ENCODE measurements around the gene SIRPA. TPM values are rescaled to one million over a fixed set of nuclear protein-coding genes. Genes with fewer than 3 reads are reported as not detected.

The SIRPA gene
- 7.5 TPM for total RNA-seq (ENCODE audit: insufficient read depth, low replicate concordance)

DNA sequence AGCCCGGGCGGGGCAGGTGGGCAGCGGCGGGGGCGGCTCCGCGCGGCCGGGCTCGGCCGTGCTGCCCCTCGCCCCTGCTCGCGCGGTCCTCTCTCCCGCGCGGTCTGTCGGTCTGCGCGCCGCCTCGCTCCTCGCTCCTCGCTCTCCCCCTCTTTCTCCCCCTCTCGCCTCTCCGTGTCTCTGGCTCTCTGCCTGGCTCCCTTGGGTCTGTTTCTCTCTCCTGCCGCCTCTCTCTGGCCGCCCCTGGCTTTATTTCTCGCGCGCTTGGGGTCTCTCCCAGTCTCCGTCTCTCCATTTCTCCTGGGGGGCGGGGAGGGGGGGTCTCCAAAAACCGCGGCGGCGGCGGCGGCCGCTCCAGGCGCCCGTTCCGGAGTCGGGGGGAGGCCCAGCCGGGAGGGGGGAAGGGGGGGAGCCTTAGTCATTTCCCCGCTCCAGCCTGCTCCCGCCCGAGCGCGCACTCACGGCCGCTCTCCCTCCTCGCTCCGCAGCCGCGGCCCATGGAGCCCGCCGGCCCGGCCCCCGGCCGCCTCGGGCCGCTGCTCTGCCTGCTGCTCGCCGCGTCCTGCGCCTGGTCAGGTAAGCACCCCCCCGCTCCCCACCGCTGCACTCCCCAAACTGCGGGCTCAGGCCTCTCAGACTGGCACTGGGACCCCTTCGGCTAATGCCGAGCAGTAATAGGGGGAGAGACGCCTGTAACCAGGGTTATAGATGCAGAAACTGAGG is at the start of gene SIRPA:
Gene SIRPA (plus strand): TSS at position 457 of the 723 bp plus-strand sequence. CDS start 41 bp downstream, at position 498.
- peak; percentile 80 for DNase-seq (ENCODE audit: low spot score)

DNA sequence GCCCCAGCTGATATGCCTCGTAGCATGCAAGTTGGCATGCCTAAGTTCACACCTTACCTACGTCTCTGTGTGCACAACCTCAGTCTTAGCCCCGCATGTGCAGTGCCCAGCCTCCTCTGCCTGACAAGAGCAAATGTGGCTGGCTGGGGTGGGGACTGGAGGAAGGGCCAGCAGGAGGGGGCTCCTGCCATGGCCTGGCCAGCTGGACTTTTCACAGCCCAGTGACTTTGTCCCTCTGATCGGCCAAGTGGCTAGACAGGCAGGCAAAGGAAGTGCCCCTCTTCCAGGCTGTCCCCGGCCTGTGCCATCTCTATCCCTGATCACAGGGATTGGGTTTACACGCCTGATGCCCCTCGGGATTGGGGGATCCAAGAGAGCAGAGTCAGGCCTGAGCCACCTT is 49.5 kb upstream of the SIRPA start:
- DNase-seq (ENCODE audit: low spot score): no peak

DNA sequence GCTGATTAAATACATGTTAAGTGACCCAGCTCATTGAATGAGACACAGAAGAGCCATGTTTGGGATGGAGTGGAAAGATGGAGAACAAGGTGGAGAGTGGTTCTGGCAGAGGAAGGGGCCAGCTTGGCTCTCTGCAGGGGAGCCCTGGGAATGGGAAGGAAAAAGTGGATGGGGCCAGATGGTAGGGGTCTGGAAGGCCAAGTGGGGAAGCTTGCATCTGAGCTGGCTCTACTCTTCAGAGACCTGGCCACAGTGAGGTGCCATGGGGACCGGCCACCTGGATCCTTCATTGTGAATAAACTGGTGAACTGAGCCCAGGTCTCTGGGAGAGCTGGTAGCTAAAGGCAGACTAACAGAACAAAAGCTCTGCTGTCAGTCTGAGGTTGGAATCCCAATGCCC is 48.9 kb upstream of the SIRPA start:
- no peak for DNase-seq (ENCODE audit: low spot score)

DNA sequence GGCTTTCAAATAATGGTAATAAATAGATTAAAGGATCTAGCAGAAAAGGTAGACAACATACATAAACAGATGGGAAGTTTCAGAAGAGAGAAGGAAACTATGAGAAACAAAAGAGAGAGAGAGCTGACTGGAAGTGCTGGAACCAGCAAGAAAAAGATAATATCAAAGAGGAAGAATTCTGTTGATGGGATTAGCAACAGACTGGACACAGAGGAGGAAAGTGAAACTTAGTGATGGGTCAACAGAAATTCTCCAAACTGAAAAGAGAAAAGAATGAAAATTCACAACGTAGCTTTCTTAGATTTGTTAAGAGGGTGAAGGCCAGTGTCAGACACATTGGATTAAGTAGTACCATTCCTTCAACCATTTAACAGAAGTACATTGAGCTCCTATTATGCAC is 48.3 kb upstream of the SIRPA start:
- DNase-seq (ENCODE audit: low spot score): no peak

DNA sequence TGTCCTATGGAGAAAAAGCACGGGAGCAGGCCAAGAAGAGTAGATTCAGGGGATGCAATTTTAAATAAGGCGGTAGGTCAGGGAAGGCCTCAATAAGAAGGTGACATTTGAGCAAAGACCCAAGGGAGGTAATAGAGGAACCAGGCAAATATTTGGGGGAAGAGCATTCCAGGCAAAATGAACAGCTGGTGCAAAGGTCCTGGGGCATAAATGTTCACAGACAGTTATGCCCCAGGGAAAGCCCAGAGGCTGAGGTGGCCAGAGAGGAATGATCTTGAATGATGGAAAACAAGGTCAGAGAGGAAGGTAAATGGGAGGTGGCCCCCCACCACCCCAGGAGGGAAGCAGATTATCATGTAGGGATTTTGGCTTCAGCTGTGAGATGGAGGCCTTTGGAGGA is 47.4 kb upstream of the SIRPA start:
- DNase-seq (ENCODE audit: low spot score): no peak

DNA sequence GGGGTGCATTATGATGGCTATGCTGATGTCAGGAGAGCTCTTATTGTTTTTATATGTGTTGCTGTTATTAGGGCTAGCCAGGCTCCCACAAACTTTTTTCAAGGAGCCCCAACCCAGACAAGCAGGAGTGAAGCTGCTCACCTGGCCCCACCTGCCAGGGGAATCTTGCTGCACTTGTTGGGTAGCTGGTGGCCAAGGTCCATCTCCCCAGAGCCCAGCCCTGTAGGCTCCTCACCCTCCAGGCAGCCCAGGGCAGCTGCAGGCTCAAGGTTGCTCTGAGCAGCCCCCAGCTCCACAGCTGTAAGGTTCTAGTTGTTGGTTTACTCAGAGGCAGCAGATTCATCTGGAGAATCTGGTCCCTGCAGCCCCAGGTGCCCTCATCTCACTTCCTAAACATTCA is 46.8 kb upstream of the SIRPA start:
- no peak for DNase-seq (ENCODE audit: low spot score)

DNA sequence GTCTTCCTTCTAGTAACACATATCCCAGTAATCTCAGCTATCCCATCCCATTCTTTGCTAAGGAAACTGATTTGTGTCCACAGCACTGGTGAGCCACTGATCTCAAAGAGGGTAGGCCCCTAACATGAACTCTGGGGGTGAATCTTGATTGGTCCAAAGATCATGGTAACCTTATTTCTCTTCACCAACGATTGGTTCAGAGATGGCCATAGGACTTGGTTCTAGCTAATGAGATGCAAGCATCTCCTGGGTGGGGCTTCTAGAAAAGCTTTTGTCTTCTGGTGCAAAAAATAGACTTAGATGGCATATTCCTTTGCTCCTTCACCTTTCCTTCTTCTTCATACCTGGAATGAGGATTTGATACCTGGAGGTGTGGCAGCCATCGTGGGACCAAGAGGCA is 43.8 kb upstream of the SIRPA start:
- no peak for DNase-seq (ENCODE audit: low spot score)

DNA sequence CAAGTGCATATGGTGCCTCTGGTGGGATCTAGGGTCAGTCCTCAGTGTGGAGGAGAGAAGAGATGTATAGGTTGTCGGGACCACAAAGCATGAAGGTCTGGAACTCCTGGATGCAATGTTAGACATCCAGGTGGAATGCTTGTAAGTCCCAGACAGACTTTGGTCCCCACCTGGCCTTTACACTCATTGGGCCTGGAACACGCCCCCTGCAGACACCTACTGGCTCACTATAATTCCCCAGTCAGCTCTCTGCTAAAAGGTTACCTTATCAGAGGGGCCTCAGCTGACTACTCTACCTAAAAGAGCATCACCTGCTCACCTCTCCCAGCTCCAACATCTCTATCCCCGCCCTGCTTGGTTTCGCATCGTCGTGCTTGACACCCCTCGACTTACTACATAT is 41.7 kb upstream of the SIRPA start:
- DNase-seq (ENCODE audit: low spot score): no peak

DNA sequence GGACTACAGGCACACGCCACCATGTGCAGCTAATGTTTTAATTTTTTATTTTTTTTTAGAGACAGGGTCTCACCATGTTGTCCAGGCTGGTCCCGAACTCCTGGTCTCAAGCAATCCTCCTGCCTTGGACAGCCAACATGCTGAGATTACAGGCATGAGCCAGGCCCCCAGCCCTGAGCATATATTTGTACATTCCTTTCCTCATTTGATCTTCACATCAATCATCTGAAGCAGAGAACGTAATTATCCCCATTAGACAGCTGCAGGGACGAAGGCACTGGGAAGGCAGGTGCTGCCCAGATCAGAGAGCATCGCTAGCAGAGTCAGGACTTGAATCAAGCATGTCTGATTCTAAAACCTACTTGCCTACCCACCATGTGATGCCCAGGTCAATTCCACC is 41.0 kb upstream of the SIRPA start:
- no peak for DNase-seq (ENCODE audit: low spot score)

DNA sequence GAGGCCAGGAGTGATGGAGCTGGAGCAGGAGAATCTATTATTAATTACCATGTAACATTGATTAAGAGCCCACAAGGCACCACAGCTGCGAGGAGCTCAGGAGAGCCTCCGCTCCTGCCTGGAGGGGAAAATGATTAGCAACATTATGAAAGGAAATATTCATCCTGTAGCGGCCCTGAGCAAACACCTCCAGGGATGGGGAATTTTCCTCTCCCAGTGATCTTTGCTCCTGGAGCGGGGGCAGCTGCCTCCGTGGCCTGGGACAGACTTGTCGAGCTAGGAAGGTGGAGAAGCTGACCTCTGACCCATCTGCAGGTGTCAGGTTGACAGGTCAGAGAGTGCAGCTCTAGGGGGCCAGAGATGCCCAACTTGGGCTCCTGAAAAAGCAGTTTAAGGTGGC is 40.1 kb upstream of the SIRPA start:
- no peak for DNase-seq (ENCODE audit: low spot score)

DNA sequence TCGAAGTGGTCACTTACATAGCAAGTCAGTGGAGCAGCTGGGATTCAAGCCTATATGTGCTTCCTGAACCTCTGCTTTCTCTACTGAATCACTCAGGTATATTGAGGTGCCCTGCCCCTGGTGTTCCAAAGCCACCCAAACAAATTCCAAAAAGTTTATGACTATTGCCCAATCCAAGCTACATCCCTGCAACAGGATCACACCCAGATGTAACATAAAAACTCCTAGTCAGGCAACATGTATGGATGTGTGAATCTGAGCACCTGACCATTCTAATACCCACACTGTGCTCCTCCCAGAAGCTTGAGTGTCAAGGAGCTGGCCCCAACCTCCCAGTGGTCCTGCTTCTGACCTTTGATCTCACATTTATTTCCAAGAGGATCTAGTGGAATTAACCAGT is 39.5 kb upstream of the SIRPA start:
- DNase-seq (ENCODE audit: low spot score): no peak

DNA sequence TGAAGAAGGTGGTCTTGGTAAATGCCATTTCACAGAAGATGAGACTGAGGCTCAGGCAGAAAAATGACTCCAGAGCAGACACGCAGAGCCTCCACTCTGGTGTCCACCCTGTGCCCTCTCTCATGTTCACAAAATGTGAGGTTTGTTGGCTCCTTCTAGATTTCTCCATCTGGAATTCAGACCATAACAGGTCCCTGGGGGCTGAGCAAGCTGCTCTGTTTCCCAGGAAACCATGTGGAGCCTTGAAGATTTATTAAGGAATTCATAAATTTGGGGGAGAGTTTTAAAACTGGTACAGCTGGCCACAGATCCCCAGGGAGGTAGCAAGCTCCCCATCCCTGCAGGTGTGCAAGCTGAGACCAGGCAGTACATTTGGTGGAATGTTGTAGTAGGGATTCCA is 38.8 kb upstream of the SIRPA start:
- no peak for DNase-seq (ENCODE audit: low spot score)

DNA sequence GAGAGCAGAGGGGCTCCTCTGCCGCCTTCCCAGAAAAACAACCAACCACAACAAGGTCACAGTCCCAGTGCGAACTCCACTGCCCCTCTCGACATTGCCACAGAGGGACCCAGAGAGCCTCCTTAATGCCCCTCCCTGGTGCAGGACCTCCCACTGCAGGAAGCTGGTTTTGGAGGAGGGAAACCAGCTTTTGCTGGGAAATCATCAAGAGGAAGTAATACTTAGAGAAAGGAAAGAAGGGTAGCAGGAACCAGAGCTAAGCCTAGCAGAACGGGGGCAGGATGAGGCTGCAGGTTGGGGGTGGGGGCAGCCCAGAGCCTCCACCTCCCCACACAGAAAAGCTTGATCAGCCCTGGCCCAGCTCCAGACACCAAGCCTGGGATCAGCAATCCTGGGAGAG is 37.7 kb upstream of the SIRPA start:
- no peak for DNase-seq (ENCODE audit: low spot score)

DNA sequence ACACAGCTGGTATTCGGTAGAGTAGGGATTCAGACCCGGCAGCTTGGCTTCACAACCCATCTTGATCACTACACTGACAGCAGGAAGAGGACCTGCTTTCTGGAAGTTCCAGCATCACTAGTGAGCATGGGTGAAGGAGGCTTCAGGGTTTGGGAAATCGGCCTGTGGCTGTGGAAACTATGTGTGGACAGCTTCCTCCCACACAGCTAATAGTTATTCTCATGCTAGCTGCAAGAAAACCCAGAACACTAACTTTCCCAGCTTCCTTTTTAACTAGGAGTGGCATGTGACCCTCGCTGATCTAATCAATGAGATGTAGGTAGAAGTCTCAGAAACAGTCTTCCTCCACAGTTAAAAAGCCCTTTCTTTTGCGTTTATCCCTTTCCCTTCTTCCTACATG is 36.3 kb upstream of the SIRPA start:
- DNase-seq (ENCODE audit: low spot score): no peak

DNA sequence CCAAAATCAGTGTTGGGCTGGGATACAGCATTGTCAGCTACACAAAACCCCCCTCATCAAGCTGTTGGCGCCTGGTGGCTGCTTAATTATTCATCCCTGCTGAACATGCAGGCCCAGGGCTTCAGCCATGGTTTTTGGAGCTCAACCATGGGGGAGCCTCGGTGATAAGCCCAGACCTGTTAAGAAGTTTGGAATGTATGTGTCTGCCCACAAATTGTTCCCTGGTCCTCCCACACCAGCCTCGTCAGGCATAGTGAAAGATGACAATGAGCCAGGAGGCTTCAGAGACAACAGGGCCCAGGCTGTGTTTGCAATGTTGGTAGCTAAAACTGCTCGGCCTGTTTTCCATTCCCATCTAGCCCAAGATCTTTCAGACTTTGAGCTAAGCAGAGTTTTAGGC is 34.8 kb upstream of the SIRPA start:
- no peak for DNase-seq (ENCODE audit: low spot score)

DNA sequence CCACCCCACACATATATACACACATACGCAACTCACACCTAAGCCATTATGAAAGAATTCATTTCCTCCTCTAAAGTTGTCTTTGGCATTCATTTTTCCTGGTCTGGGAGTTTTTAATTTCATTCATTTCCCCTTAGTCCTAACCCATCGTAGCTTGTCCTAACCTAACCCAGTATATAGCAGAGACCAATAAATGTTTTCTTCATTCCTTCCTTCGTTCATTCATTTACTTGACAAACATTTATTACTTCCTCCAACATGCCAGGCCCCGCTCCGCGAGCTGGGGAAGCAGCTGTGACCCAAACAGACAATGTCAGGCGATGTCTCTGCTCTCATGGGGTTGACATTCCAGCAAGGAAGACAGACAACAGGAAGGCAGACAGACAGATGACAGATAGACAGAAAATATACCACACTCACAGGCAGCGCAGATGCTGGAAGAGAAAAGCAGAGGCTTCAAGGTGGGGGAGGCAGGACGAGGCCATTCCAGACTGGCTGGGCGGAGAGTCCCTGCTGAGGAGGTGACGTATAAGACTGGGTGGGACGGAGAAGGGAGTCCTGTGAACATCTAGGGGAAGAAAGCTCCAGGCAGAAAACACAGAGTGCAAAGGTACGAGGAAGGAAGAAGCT is 33.7 kb upstream of the SIRPA start:
- DNase-seq (ENCODE audit: low spot score): peak; percentile 49

DNA sequence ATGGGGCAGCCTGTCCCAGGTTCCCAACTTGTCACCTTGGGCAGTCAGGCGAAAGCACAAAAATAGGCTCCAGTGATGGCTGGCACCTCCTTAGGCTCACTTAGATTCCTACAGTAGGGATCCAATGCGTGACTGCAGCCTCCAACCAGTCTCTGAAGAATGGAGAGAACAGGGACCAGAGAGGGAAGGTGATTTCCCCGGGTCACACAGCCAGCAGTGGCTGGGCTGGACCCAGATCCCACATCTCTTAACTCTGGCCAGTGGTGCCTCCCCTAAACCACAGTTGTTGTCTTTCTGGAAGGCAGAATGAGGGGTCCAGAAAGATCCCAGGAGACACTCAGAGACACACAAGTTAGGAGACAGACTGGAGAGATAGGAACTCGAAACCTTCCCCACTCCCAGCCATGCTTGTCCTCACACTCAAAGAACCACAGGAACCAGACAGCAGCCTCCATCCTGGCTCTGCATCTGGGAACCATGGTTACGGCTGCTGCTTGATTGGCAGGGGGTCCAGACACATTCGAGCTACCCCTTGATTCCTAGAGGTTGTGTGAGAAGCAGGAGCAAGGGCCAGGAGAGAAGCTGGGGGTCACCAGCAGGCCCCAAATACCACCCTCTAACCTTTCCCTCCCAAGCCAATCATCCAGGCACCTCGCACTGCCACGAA is 33.1 kb upstream of the SIRPA start:
- DNase-seq (ENCODE audit: low spot score): no peak

DNA sequence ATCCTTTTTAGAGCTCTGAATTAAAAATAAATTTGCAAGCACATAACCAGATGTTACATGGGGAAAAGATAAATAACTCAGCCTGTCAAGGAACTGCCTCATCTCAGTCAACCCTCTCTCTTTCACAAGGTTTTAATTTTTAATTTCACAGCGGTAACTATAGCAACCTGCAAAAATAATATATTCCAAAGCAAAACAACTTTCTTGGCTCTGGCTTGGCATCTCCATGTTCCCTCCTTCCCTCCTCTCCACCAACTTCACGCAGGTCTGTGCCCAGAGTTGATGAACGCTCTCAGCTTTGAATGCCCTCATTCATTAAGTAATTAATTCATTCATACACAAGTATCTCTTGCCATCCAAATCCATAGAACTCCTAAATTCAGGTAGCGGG is 32.5 kb upstream of the SIRPA start:
- no peak for DNase-seq (ENCODE audit: low spot score)

DNA sequence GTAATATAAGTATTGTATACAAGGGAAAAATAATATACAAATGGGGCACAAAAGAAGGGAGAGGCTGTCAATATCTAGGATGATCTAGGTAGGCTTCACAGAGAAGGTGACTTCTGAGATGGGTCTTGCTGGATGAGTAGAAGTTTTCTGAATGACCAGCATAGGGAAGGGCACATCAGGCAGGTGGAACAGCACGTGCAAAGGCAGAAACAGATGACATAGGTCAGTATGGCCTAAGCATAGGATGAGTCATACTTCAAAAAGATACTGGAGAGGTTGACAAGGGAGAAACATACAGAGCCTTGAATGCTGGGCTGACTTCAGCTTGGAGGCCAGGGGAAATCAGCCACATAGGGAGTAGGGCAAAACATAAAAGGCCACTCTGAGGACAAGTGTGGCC is 31.9 kb upstream of the SIRPA start:
- no peak for DNase-seq (ENCODE audit: low spot score)

DNA sequence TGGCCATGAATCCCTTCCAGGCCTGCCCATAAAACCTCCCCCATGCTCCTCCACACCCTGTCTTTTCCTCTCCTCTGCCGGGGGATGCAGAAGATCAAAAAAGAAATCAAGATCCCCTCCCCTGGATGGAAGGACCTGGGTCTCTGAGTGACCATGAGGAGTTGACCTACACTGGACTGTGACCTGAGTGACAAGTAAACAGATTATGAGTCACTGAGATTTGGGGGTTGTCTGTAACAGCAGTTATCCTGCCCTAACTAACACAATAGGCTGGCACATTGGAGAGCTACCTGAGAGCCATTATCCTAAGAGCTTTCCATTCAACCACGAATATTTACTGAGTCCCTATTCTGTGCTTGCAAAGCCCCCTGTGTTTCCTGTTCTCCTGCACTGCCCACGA is 28.4 kb upstream of the SIRPA start:
- DNase-seq (ENCODE audit: low spot score): no peak

DNA sequence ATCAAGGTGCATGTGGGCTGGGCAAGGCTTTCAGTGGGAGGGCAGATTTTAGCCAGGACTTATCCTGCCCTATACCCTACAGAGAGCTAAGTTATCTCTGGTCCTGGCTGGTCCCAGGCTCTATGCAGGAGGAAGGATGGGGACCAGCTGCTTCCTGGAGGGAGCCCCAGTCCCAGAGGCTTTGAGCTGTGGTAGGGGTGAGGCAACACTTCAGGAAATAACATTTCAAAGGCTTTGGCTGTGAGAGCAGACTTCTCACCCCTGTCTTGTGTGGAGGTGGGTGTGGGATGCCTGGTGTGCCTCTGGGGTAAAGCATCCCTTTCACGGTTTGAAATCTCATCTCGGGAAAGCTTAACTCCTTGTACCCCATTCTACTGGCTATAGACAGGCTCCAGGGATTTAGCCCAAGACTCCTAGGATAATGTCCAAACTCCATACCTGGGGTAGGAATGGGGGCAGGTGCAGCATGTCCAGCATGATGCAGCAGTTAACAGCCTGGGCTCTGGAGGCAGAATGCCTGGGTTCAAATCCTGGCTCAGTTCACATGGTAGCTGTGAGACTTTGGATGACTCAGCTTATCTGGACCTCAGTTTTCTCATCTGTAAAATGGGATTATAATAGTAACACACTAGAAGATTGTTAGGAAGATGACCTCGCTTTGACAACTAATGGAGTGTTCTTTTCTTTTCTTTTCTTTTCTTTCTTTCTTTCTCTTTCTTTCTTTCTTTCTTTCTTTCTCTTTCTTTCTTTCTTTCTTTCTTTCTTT is 27.5 kb upstream of the SIRPA start:
- no peak for DNase-seq (ENCODE audit: low spot score)

DNA sequence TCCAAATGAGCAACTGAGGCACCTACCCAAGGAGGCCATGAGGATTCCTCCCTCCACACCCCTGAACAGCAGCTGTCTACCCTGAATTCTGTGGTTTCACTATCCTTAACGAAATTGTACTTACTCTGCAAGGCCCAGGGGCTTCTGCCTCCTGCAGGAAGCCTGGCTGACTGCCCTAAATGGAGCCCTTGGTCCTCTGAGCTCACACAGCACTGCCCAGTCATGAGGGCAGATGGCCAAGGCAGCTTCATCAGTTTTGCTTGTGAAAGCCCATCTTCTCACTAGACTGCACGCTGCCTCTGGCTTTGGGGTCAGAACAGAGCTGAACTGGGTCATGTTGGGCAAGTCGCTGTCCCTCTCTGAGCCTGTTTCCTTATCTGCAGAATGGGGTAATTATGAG is 26.4 kb upstream of the SIRPA start:
- no peak for DNase-seq (ENCODE audit: low spot score)
